ENCODE results near the gene CMBL. TPM values are rescaled to one million over a fixed set of nuclear protein-coding genes. Genes with fewer than 3 reads are reported as not detected.
A peak's percentile ranks its signal among the peaks of the same experiment; 100 is the strongest.

CMBL gene
- total and polyA plus RNA-seq, 9 donors: 24.1 to 89.7 (median 74.4) TPM

DNA sequence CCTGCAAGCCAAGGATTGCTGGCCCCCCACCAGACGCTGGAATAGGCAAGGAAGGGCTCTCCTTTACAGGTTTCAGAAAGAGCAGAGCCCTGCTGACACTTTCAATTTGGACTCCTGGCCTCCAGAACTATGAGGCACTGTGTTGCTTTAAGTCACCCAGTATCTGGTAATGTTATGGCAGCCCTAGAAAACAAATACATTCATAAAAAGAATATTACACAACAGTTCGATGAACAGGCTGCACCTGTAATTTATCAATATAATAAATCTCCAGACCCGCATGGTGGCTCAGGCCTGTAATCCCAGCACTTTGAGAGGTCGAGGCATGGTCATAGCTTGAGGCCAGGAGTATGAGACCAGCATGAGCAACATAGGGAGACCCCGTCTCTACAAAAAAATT lies 7.5 kb downstream of the CMBL start:
- DNase-seq: no peak
- peaks cover 24% of the 10 kb centered on the region for H3K4me1 ChIP-seq (ENCODE audit: control insufficient read depth, insufficient read depth, low read length)
- WGBS (ENCODE audit: insufficient coverage): 96% methylated on average over 4 of the region's 5 CpGs
- no peaks in the 10 kb centered on the region for H3K27me3 ChIP-seq (ENCODE audit: control insufficient read depth, insufficient read depth, low read length)
- no peak overlapping the region for H3K27ac ChIP-seq (ENCODE audit: low read length)
- no peaks in the 10 kb centered on the region for H3K9me3 ChIP-seq (replicated peaks; ENCODE audit: control insufficient read depth, low read depth, low read length)
- no peak overlapping the region for H3K4me3 ChIP-seq (ENCODE audit: low read length)
- H3K36me3 ChIP-seq (ENCODE audit: control insufficient read depth, insufficient read depth, low read length): peaks cover 12% of the 10 kb centered on the region

GRCh38 chr5:10297646-10298204 lies 10.0 kb downstream of the CMBL start:
- Histone ChIP-seq H3K36me3 (ENCODE audit: control insufficient read depth, insufficient read depth, low read length) (peaks cover 9% of the 10 kb centered on the region), H3K27ac (ENCODE audit: low read length) (no peak overlapping the region), H3K9me3 (replicated peaks; ENCODE audit: control insufficient read depth, low read depth, low read length) (no peaks in the 10 kb centered on the region), H3K27me3 (ENCODE audit: control insufficient read depth, insufficient read depth, low read length) (no peaks in the 10 kb centered on the region), H3K4me3 (ENCODE audit: low read length) (no peak overlapping the region), H3K4me1 (ENCODE audit: control insufficient read depth, insufficient read depth, low read length) (peaks cover 14% of the 10 kb centered on the region)
- peak; percentile 48 for DNase-seq
- WGBS (ENCODE audit: insufficient coverage): 55% methylated on average over 12 of the region's 14 CpGs

GRCh38 chr5:10295619-10296326 lies 11.9 kb downstream of the CMBL start:
- DNase-seq: no peak
- H3K4me1 ChIP-seq (ENCODE audit: control insufficient read depth, insufficient read depth, low read length): peaks cover 4% of the 10 kb centered on the region
- no peak overlapping the region for H3K27ac ChIP-seq (ENCODE audit: low read length)
- H3K9me3 ChIP-seq (replicated peaks; ENCODE audit: control insufficient read depth, low read depth, low read length): no peaks in the 10 kb centered on the region
- H3K27me3 ChIP-seq (ENCODE audit: control insufficient read depth, insufficient read depth, low read length): no peaks in the 10 kb centered on the region
- WGBS (ENCODE audit: insufficient coverage): no CpG with 5 or more reads among the region's 8 CpGs
- H3K4me3 ChIP-seq (ENCODE audit: low read length): no peak overlapping the region
- peaks cover 9% of the 10 kb centered on the region for H3K36me3 ChIP-seq (ENCODE audit: control insufficient read depth, insufficient read depth, low read length)

GRCh38 chr5:10293907-10294662 lies 13.6 kb downstream of the CMBL start:
- Histone ChIP-seq H3K27me3 (ENCODE audit: control insufficient read depth, insufficient read depth, low read length) (no peaks in the 10 kb centered on the region), H3K4me1 (ENCODE audit: control insufficient read depth, insufficient read depth, low read length) (peaks cover 14% of the 10 kb centered on the region), H3K4me3 (ENCODE audit: low read length) (no peak overlapping the region), H3K9me3 (replicated peaks; ENCODE audit: control insufficient read depth, low read depth, low read length) (no peaks in the 10 kb centered on the region), H3K27ac (ENCODE audit: low read length) (no peak overlapping the region), H3K36me3 (ENCODE audit: control insufficient read depth, insufficient read depth, low read length) (peaks cover 9% of the 10 kb centered on the region)
- no peak for DNase-seq
- 95% methylated on average over 3 of the region's 3 CpGs for WGBS (ENCODE audit: insufficient coverage)

GRCh38 chr5:10291692-10292339 lies 15.9 kb downstream of the CMBL start:
- H3K27ac ChIP-seq (ENCODE audit: low read length): no peak overlapping the region
- no peaks in the 10 kb centered on the region for H3K27me3 ChIP-seq (ENCODE audit: control insufficient read depth, insufficient read depth, low read length)
- 55% methylated on average over 4 of the region's 9 CpGs for WGBS (ENCODE audit: insufficient coverage)
- no peaks in the 10 kb centered on the region for H3K9me3 ChIP-seq (replicated peaks; ENCODE audit: control insufficient read depth, low read depth, low read length)
- peaks cover 26% of the 10 kb centered on the region for H3K4me1 ChIP-seq (ENCODE audit: control insufficient read depth, insufficient read depth, low read length)
- H3K36me3 ChIP-seq (ENCODE audit: control insufficient read depth, insufficient read depth, low read length): peaks cover 12% of the 10 kb centered on the region
- DNase-seq: no peak
- H3K4me3 ChIP-seq (ENCODE audit: low read length): no peak overlapping the region

DNA sequence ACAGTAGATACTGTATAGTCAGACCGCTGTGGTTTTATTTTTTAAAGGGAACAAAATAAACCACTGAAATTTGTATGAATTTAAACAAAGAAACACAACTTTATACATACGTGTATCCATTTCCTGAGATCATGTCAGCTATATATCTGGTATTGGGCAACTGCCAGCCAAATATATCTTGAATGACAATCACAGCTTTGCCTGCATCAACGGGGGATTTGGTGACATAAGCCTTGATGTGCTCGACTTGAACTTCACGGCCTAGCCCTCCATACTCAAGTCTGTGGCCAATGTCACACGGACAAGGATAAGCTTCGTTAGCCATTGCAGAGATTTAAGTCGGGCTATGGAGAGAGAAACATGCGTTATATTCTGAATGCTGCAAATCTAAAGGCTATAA lies 17.3 kb downstream of the CMBL start:
- peak; percentile 51 for DNase-seq

GRCh38 chr5:10289991-10290390 lies 17.7 kb downstream of the CMBL start:
- H3K27me3 ChIP-seq (ENCODE audit: control insufficient read depth, insufficient read depth, low read length): no peaks in the 10 kb centered on the region
- H3K4me3 ChIP-seq (ENCODE audit: low read length): no peak overlapping the region
- peak; percentile 36 for DNase-seq
- WGBS (ENCODE audit: insufficient coverage): 80% methylated on average over 8 of the region's 10 CpGs
- H3K27ac ChIP-seq (ENCODE audit: low read length): peak overlapping the region; percentile 92
- H3K9me3 ChIP-seq (replicated peaks; ENCODE audit: control insufficient read depth, low read depth, low read length): no peaks in the 10 kb centered on the region
- peaks cover 31% of the 10 kb centered on the region for H3K4me1 ChIP-seq (ENCODE audit: control insufficient read depth, insufficient read depth, low read length)
- peaks cover 6% of the 10 kb centered on the region for H3K36me3 ChIP-seq (ENCODE audit: control insufficient read depth, insufficient read depth, low read length)

More for the DNA sequence above, 17.3 kb downstream of the CMBL start:
- peak overlapping the region; percentile 92 for H3K27ac ChIP-seq (ENCODE audit: low read length)
- WGBS (ENCODE audit: insufficient coverage): no CpG with 5 or more reads among the region's 9 CpGs
- H3K4me1 ChIP-seq (ENCODE audit: control insufficient read depth, insufficient read depth, low read length): peaks cover 31% of the 10 kb centered on the region
- H3K36me3 ChIP-seq (ENCODE audit: control insufficient read depth, insufficient read depth, low read length): peaks cover 8% of the 10 kb centered on the region
- no peak overlapping the region for H3K4me3 ChIP-seq (ENCODE audit: low read length)
- H3K9me3 ChIP-seq (replicated peaks; ENCODE audit: control insufficient read depth, low read depth, low read length): no peaks in the 10 kb centered on the region
- H3K27me3 ChIP-seq (ENCODE audit: control insufficient read depth, insufficient read depth, low read length): no peaks in the 10 kb centered on the region

DNA sequence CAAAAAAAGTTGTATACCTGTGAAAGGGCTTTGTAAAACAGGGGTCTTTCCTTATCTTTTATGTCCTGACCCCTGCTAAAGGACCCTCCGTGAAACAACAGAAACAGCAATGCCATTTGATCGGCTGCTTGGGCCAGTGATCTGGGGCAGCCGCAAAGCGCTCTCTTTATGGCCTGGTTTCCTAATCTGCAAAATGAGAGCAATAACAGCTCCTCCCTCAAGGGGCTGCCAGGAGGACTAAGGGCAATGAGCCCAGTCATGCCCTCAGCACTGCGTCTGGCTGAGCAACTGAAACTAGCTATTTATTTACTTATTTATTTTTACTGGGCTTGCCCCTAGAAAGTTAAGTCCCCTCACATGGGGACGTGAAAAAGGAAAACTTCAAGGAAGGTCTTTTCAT lies 18.3 kb downstream of the CMBL start:
- H3K36me3 ChIP-seq (ENCODE audit: control insufficient read depth, insufficient read depth, low read length): peaks cover 6% of the 10 kb centered on the region
- H3K27me3 ChIP-seq (ENCODE audit: control insufficient read depth, insufficient read depth, low read length): no peaks in the 10 kb centered on the region
- H3K9me3 ChIP-seq (replicated peaks; ENCODE audit: control insufficient read depth, low read depth, low read length): no peaks in the 10 kb centered on the region
- no peak overlapping the region for H3K4me3 ChIP-seq (ENCODE audit: low read length)
- DNase-seq: peak; percentile 39
- 60% methylated on average over 5 of the region's 6 CpGs for WGBS (ENCODE audit: insufficient coverage)
- peak overlapping the region; percentile 92 for H3K27ac ChIP-seq (ENCODE audit: low read length)
- H3K4me1 ChIP-seq (ENCODE audit: control insufficient read depth, insufficient read depth, low read length): peaks cover 31% of the 10 kb centered on the region

- Histone ChIP-seq H3K27me3 (ENCODE audit: control insufficient read depth, insufficient read depth, low read length) (no peaks in the 10 kb centered on the region), H3K9me3 (replicated peaks; ENCODE audit: control insufficient read depth, low read depth, low read length) (no peaks in the 10 kb centered on the region), H3K4me1 (ENCODE audit: control insufficient read depth, insufficient read depth, low read length) (peaks cover 32% of the 10 kb centered on the region), H3K27ac (ENCODE audit: low read length) (peak overlapping the region; percentile 92), H3K4me3 (ENCODE audit: low read length) (no peak overlapping the region), H3K36me3 (ENCODE audit: control insufficient read depth, insufficient read depth, low read length) (peaks cover 6% of the 10 kb centered on the region)
- 57% methylated on average over 12 of the region's 13 CpGs for WGBS (ENCODE audit: insufficient coverage)
- peak; percentile 80 for DNase-seq
Measured at GRCh38 chr5:10288592-10289219, 19.0 kb downstream of the CMBL start.

Data from muscle of leg (tissue), 11 donors.